AG09319 (cell line): ENCODE results near the gene TMPRSS9.

Source experiments
- DNase-seq: peaks from one replicate; pipeline ENCODE4 v3.0.0-alpha.2; 2010; ENCODE audit warnings: low read depth; ENCODE audit errors: extremely low read depth
- TF ChIP-seq, protein P1 (sequence below): IDR thresholded peaks from 2 replicates; pipeline ENCODE4 v1.5.1; 2011; ENCODE audit warnings: low read depth, mild to moderate bottlenecking, inconsistent platforms, low read length, moderate library complexity

The TMPRSS9 gene

DNA sequence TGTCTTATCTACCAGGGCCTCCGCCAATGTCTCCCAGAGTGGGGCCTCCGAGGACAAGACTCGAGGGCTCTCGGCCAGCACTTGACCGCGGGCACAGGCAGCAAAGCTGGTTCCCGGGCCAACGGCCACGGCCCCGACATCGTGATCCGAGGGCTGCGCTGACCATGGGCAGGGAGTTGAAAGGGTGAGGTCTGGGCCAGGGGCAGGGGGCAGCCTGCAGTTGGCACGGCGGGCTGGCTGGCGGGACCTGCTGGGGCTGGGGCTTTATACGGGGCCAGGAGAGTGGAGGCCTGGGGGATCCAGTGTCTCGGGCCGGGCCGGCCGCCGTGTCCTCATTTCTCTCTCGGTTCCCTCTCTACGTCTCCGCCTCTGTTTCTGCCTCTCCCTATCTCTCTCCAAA, 42.3 kb upstream of the TMPRSS9 start:
- DNase-seq: no peak

DNA sequence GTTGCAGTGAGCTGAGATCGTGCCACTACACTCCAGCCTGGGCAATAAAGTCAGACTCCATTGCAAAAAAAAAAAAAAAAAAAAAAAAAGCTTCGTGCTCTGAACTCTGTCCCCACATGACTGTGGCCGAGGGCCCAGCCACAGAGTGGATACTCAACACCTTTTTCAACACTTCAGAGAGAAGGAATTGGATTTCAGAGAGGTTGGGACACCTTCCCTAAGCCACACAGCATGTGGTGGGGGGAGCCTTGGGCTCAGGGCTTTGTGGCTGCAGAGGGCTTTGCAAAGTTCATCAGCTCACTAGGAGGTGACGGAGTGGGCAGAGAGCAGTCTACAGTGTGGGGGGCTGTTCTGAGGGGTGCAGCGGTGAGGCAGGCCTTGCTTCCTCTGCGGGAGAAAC, 41.1 kb upstream of the TMPRSS9 start:
- TF ChIP-seq, protein P1, sequence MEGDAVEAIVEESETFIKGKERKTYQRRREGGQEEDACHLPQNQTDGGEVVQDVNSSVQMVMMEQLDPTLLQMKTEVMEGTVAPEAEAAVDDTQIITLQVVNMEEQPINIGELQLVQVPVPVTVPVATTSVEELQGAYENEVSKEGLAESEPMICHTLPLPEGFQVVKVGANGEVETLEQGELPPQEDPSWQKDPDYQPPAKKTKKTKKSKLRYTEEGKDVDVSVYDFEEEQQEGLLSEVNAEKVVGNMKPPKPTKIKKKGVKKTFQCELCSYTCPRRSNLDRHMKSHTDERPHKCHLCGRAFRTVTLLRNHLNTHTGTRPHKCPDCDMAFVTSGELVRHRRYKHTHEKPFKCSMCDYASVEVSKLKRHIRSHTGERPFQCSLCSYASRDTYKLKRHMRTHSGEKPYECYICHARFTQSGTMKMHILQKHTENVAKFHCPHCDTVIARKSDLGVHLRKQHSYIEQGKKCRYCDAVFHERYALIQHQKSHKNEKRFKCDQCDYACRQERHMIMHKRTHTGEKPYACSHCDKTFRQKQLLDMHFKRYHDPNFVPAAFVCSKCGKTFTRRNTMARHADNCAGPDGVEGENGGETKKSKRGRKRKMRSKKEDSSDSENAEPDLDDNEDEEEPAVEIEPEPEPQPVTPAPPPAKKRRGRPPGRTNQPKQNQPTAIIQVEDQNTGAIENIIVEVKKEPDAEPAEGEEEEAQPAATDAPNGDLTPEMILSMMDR: no peak
- DNase-seq: no peak

More for the DNA sequence above, 42.3 kb upstream of the TMPRSS9 start:
- TF ChIP-seq, protein P1: no peak

DNA sequence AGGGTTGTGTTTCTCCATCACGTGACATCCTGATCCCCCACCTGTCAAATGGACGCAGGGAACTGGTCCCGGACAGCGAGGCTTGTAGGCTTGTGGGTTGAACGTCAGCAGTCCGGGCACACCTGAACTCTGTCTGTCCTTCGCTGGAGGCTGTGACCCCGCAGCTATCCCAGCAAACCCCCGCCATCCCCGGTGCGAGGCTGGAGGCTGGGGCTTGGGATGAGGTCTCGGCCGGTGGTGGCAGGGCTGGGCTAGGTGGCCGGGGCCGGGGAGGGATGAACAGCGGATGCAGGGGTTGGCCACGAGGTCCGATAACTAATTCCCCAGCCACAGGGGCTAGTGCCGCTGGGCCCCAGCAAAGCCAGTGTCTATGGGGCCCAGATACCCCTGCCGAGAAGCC, 40.5 kb upstream of the TMPRSS9 start:
- DNase-seq: no peak
- TF ChIP-seq, protein P1: no peak

DNA sequence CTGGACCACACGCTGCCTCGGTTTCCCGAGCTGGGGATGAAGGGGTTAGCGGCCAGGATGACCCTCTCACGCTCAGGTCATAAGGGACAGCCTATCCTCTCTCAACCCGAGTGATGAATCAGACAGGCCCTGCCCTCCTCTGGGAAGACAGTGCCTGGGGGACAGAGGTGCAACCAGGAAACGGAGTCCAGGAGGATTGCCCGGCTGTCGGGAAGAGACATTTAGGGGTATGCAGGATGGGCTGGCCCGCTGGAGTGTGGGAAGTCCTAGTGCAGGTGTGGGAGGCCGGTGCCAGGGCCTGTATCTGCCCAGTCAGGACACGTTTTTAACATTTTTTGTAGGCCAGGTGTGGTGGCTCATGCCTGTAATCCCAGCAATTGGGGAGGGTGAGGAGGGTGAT, 40.0 kb upstream of the TMPRSS9 start:
- DNase-seq: no peak
- TF ChIP-seq, protein P1: no peak

DNA sequence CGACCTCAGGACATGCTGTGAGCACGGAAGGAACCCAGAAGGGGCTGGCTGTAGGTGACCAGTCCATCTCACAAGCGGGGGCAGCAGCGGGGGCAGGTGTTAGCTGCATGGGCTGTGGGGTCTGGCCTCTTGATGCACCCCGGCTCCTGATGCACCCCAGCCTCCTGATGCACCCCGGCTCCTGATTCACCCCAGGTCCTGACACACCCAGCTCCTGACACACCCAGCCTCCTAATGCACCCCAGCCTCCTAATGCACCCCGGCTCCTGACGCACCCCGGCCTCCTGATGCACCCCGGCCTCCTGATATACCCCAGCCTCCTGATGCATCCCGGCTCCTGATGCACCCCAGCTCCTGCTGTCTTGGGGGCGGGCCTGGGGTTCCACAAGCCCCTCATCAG, 39.1 kb upstream of the TMPRSS9 start:
- no peak for DNase-seq
- TF ChIP-seq, protein P1: no peak

DNA sequence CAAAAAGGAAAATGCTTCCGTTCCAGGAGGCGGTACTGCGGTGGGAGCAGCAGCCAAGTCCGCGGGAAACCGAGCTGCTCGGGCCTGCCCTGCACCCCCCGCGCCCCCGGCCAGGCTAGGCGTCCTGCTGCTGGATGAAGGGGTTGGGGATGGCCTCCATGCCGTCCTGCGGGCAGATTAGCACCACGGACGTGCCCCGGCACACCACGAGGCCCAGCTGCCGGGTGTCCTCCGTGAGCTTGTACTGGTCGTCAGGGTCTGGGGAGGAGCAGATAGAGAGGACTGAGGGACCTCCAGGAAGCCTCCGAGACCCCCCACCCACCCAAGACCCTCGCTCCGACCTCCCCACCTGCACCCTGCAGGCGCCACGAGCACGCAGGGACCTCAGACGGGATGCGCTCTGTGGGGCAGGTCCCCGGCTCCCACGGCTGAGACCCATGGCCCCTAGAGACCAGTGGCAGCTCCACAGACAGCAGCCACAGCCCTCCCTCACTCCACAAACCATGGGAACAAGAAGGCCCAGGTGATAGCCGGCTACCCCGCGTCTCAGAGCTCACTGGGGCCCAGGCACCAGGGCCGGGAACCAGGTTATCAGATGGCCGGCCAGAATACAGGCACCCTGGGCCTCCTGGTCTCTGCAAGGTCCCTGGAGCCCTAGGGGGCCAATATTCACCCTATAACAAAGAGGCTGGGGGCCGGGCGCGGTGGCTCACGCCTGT, 38.3 kb upstream of the TMPRSS9 start:
- TF ChIP-seq, protein P1: no peak

DNA sequence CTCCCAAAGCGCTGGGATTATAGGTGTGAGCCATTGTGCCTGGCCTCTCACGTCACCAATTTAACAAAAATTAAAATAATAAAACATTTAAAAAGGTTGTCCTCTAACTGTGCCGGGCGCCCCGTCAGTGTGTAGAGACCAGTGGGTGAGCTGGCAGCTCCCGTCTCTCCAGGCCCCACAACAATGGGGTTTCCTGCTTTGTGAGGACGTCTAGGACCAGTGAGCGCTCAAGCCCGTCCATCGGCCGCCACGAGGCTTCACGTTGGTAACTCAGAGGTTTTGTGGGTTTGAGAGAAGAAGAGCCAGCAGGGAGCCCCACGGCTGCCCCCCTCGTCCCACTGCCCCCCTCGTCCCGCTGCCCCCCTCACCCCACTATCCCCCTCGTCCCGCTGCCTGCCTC, 36.4 kb upstream of the TMPRSS9 start:
- TF ChIP-seq, protein P1: no peak
- DNase-seq: no peak

More for the DNA sequence above, 38.3 kb upstream of the TMPRSS9 start:
- DNase-seq: no peak
